GM23338 (cell line): Measurements from ENCODE around the gene METTL17. TPM values are rescaled to one million over a fixed set of nuclear protein-coding genes. Genes with fewer than 3 reads are reported as not detected.

Experiments
- ATAC-seq: fragments of 200-7000 bp; cut with Tn5 transposase; 3 replicates; pipeline ENCODE4 v1.9.1; 2020
- DNase-seq: peaks from one replicate; pipeline ENCODE4 v3.0.0-alpha.2; 2015; ENCODE audit warnings: low spot score
- H2AFZ ChIP-seq: fragments of 200-600 bp; sonication (generic); 2 replicates; pipeline ENCODE4 v1.8.0; 2016; ENCODE audit warnings: antibody characterized with exemption, mild to moderate bottlenecking, moderate library complexity
- H3F3A ChIP-seq: fragments of 200-600 bp; sonication (generic); replicated peaks from 2 replicates; pipeline ENCODE4 v1.8.0; 2017; ENCODE audit warnings: antibody characterized with exemption, mixed run types, low read depth
- H3K27ac ChIP-seq: fragments of 200-600 bp; sonication (generic); 2 replicates; pipeline ENCODE4 v1.6.1; 2016; ENCODE audit warnings: low read depth
- H3K27me3 ChIP-seq: fragments of 200-600 bp; sonication (generic); 2 replicates; pipeline ENCODE4 v1.8.0; 2016; ENCODE audit warnings: mild to moderate bottlenecking, mixed run types, moderate library complexity; ENCODE audit not compliant: insufficient read depth
- H3K36me3 ChIP-seq: fragments of 200-600 bp; sonication (generic); 2 replicates; pipeline ENCODE4 v1.8.0; 2016; ENCODE audit warnings: mild to moderate bottlenecking; ENCODE audit not compliant: insufficient read depth
- H3K4me1 ChIP-seq: fragments of 200-600 bp; sonication (generic); 2 replicates; pipeline ENCODE4 v1.8.0; 2016; ENCODE audit warnings: mild to moderate bottlenecking, moderate library complexity; ENCODE audit not compliant: insufficient read depth
- H3K4me2 ChIP-seq: fragments of 200-600 bp; sonication (generic); 2 replicates; pipeline ENCODE4 v1.7.1; 2017; ENCODE audit warnings: mixed run types
- H3K4me3 ChIP-seq: fragments of 200-600 bp; sonication (generic); 2 replicates; pipeline ENCODE4 v1.6.1; 2016; ENCODE audit warnings: mixed run types
- H3K79me2 ChIP-seq: fragments of 200-600 bp; sonication (generic); replicated peaks from 2 replicates; pipeline ENCODE4 v1.8.0; 2017; ENCODE audit warnings: mild to moderate bottlenecking; ENCODE audit not compliant: insufficient read depth
- H3K9me2 ChIP-seq: fragments of 200-600 bp; sonication (generic); 2 replicates; pipeline ENCODE4 v1.8.0; 2017; ENCODE audit not compliant: insufficient read depth
- H4K20me1 ChIP-seq: fragments of 200-600 bp; sonication (generic); replicated peaks from 2 replicates; pipeline ENCODE4 v1.8.0; 2017; ENCODE audit warnings: mild to moderate bottlenecking; ENCODE audit not compliant: insufficient read depth
- H3K27ac Mint-ChIP-seq: 2 replicates; pipeline ENCODE4 v1.8.0; 2020; ENCODE audit warnings: inconsistent platforms, mild to moderate bottlenecking, moderate library complexity, mixed read lengths
- H3K27me3 Mint-ChIP-seq: 3 replicates; pipeline ENCODE4 v1.8.0; 2022; ENCODE audit warnings: low read depth, mild to moderate bottlenecking, moderate library complexity, mixed read lengths, inconsistent platforms; ENCODE audit not compliant: insufficient read depth, poor library complexity
- H3K36me3 Mint-ChIP-seq: 3 replicates; pipeline ENCODE4 v1.8.0; 2021; ENCODE audit warnings: low read depth, mild to moderate bottlenecking, inconsistent platforms, moderate library complexity, mixed read lengths
- H3K4me1 Mint-ChIP-seq: 3 replicates; pipeline ENCODE4 v1.8.0; 2020; ENCODE audit warnings: mild to moderate bottlenecking, inconsistent platforms, mixed read lengths
- H3K4me3 Mint-ChIP-seq: 3 replicates; pipeline ENCODE4 v1.8.0; 2021; ENCODE audit warnings: moderate library complexity, mild to moderate bottlenecking, inconsistent platforms, mixed read lengths
- H3K9me3 Mint-ChIP-seq: 3 replicates; pipeline ENCODE4 v1.8.0; 2020; ENCODE audit warnings: moderate library complexity, mild to moderate bottlenecking, inconsistent platforms, mixed read lengths
- NANOG ChIP-seq: IDR thresholded peaks from 2 replicates; pipeline ENCODE4 v1.6.1; 2016; ENCODE audit warnings: antibody characterized with exemption, borderline replicate concordance
- POLR2AphosphoS5 ChIP-seq: IDR thresholded peaks from 2 replicates; pipeline ENCODE4 v1.6.1; 2016; ENCODE audit warnings: antibody characterized with exemption, low read depth
- polyA plus RNA-seq: library from polyadenylated mRNA; unstranded; fragments of >200 nt; fragmentation: Nextera tagmentation; extraction: Ambion mirVana; gene quantifications from 2 replicates; pipeline ENCODE4 v1.2.1, GENCODE V29; 2016
- total RNA-seq: library from RNA; depleted of rRNA; stranded (reverse); fragments of >200 nt; shearing (Covaris generic); gene quantifications from 2 replicates; pipeline ENCODE4 v1.2.3, GENCODE V29; 2014
- TF ChIP-seq, protein P1 (sequence below): fragments of 250-450 bp; sonication (Bioruptor Pico); IDR thresholded peaks from 2 replicates; pipeline ENCODE4 v1.5.0; 2020; ENCODE audit warnings: mild to moderate bottlenecking, moderate library complexity

Gene METTL17
- total and polyA plus RNA-seq, 2 experiments from 2014 or later, result 74.9 to 156 TPM

DNA sequence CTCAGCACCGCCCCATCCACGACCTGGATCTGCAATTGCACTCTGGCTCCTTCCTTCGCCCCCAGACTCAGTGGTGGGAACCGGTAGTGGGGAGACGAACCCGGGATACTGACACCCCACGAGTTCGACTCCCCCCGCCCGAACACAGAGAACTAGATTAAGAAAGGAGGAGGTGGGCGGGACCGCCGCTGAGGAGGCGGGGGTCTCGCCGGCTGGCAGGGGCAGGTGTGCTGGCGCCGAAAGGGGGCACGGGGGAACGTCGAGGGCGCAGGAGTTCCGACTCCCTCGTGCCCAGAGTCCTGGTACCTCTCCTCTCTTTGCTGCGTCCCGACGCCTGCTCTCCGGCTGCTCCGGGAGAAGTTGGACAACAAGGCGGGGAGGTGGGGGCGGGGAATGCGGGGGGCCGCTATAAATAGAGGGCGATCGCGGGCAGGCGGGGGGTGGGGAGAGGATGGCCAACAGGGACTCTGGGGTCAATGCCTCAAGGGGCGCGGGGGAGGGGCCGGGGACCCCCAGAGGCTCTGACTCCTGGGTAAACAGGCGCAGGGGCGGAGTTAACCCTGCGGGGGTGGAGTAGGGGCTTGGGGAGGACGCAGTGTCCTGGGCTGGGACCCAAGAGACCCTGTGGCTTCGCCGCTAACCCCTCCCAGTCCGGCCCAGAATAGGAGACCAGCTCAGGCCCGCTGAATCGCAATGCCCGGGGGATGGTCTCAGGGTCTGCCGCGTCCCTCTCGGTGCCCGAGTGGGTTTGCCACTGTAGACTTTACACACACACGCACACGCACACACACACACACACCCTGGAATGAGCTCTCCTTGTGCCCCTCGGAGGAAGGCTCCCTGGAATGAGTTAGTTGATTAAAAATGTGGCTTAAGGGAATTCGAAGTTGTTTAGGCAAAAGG lies 35.8 kb downstream of the METTL17 start:
- Histone ChIP-seq H3K27ac (peak overlapping the region; percentile 94), H3K4me1 (peaks cover 31% of the 10 kb centered on the region), H3K4me3 (peak overlapping the region; percentile 70), H3F3A (peaks cover 7% of the 10 kb centered on the region; the same call in 1 of the 2 replicates), H4K20me1 (no peaks in the 10 kb centered on the region), H3K27me3 (peaks cover 30% of the 10 kb centered on the region), H3K4me2 (peak overlapping the region; percentile 97), H2AFZ (peak overlapping the region; percentile 91; the same call in 1 of the 2 replicates), H3K9me2 (peaks cover 2% of the 10 kb centered on the region; the same call in 1 of the 2 replicates), H3K79me2 (no peaks in the 10 kb centered on the region; the same call in 1 of the 2 replicates), H3K36me3 (no peaks in the 10 kb centered on the region)
- H3K4me3 Mint-ChIP-seq, result peak overlapping the region; percentile 91
- H3K27me3 Mint-ChIP-seq, result peaks cover 28% of the 10 kb centered on the region
- peaks cover 15% of the 10 kb centered on the region for H3K36me3 Mint-ChIP-seq
- H3K4me1 Mint-ChIP-seq, result peaks cover 39% of the 10 kb centered on the region
- DNase-seq (peak; percentile 85), ATAC-seq (peak; percentile 69)
- peak overlapping the region; percentile 91 for H3K27ac Mint-ChIP-seq
- TF ChIP-seq POLR2AphosphoS5, result peak; percentile 41; the same call in 1 of the 2 replicates
- TF ChIP-seq, protein P1, sequence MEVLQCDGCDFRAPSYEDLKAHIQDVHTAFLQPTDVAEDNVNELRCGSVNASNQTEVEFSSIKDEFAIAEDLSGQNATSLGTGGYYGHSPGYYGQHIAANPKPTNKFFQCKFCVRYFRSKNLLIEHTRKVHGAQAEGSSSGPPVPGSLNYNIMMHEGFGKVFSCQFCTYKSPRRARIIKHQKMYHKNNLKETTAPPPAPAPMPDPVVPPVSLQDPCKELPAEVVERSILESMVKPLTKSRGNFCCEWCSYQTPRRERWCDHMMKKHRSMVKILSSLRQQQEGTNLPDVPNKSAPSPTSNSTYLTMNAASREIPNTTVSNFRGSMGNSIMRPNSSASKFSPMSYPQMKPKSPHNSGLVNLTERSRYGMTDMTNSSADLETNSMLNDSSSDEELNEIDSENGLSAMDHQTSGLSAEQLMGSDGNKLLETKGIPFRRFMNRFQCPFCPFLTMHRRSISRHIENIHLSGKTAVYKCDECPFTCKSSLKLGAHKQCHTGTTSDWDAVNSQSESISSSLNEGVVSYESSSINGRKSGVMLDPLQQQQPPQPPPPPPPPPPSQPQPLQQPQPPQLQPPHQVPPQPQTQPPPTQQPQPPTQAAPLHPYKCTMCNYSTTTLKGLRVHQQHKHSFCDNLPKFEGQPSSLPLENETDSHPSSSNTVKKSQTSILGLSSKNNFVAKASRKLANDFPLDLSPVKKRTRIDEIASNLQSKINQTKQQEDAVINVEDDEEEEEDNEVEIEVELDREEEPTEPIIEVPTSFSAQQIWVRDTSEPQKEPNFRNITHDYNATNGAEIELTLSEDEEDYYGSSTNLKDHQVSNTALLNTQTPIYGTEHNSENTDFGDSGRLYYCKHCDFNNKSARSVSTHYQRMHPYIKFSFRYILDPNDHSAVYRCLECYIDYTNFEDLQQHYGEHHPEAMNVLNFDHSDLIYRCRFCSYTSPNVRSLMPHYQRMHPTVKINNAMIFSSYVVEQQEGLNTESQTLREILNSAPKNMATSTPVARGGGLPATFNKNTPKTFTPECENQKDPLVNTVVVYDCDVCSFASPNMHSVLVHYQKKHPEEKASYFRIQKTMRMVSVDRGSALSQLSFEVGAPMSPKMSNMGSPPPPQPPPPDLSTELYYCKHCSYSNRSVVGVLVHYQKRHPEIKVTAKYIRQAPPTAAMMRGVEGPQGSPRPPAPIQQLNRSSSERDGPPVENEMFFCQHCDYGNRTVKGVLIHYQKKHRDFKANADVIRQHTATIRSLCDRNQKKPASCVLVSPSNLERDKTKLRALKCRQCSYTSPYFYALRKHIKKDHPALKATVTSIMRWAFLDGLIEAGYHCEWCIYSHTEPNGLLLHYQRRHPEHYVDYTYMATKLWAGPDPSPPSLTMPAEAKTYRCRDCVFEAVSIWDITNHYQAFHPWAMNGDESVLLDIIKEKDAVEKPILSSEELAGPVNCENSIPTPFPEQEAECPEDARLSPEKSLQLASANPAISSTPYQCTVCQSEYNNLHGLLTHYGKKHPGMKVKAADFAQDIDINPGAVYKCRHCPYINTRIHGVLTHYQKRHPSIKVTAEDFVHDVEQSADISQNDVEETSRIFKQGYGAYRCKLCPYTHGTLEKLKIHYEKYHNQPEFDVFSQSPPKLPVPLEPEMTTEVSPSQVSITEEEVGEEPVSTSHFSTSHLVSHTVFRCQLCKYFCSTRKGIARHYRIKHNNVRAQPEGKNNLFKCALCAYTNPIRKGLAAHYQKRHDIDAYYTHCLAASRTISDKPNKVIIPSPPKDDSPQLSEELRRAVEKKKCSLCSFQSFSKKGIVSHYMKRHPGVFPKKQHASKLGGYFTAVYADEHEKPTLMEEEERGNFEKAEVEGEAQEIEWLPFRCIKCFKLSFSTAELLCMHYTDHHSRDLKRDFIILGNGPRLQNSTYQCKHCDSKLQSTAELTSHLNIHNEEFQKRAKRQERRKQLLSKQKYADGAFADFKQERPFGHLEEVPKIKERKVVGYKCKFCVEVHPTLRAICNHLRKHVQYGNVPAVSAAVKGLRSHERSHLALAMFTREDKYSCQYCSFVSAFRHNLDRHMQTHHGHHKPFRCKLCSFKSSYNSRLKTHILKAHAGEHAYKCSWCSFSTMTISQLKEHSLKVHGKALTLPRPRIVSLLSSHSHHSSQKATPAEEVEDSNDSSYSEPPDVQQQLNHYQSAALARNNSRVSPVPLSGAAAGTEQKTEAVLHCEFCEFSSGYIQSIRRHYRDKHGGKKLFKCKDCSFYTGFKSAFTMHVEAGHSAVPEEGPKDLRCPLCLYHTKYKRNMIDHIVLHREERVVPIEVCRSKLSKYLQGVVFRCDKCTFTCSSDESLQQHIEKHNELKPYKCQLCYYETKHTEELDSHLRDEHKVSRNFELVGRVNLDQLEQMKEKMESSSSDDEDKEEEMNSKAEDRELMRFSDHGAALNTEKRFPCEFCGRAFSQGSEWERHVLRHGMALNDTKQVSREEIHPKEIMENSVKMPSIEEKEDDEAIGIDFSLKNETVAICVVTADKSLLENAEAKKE (CRISPR knock-in tag), result no peak
- TF ChIP-seq NANOG, result no peak
- no peaks in the 10 kb centered on the region; the same call in 2 of the 3 replicates for H3K9me3 Mint-ChIP-seq
